MM.1S (cell line): ENCODE data around the gene RNF214.

Experiments used
- DNase-seq: peaks from one replicate; pipeline ENCODE4 v3.0.0-alpha.2; 2015
- H2AFZ ChIP-seq: fragments of 300-600 bp; sonication (generic); 2 replicates; pipeline ENCODE4 v1.6.0; 2016; ENCODE audit warnings: antibody characterized with exemption, low read length
- H3F3A ChIP-seq: fragments of 300-600 bp; sonication (generic); 2 replicates; pipeline ENCODE4 v1.6.1; 2016; ENCODE audit warnings: mild to moderate bottlenecking, antibody characterized with exemption, low read length, moderate library complexity, mixed read lengths; ENCODE audit not compliant: insufficient read depth
- H3K27ac ChIP-seq: fragments of 300-600 bp; sonication (generic); 2 replicates; pipeline ENCODE4 v1.5.1; 2016; ENCODE audit warnings: mild to moderate bottlenecking, low read length
- H3K27me3 ChIP-seq: fragments of 300-600 bp; sonication (generic); replicated peaks from 2 replicates; pipeline ENCODE4 v1.6.0; 2016; ENCODE audit warnings: low read length; ENCODE audit not compliant: insufficient read depth
- H3K36me3 ChIP-seq: fragments of 300-600 bp; sonication (generic); replicated peaks from 2 replicates; pipeline ENCODE4 v1.6.1; 2016; ENCODE audit warnings: mild to moderate bottlenecking, low read length, mixed read lengths; ENCODE audit not compliant: insufficient read depth
- H3K4me1 ChIP-seq: fragments of 300-600 bp; sonication (generic); 2 replicates; pipeline ENCODE4 v1.6.1; 2016; ENCODE audit warnings: low read length, mixed read lengths
- H3K4me2 ChIP-seq: fragments of 300-600 bp; sonication (generic); 2 replicates; pipeline ENCODE4 v1.6.0; 2016; ENCODE audit warnings: low read depth, low read length
- H3K4me3 ChIP-seq: fragments of 300-600 bp; sonication (generic); 2 replicates; pipeline ENCODE4 v1.5.1; 2016; ENCODE audit warnings: low read length, mixed read lengths
- H3K79me2 ChIP-seq: fragments of 300-600 bp; sonication (generic); 2 replicates; pipeline ENCODE4 v1.6.1; 2016; ENCODE audit warnings: mixed run types, low read length, mixed read lengths
- H3K9ac ChIP-seq: fragments of 300-600 bp; sonication (generic); 2 replicates; pipeline ENCODE4 v1.6.1; 2016; ENCODE audit warnings: low read length, mixed read lengths
- H3K9me2 ChIP-seq: fragments of 300-600 bp; sonication (generic); replicated peaks from 2 replicates; pipeline ENCODE4 v1.6.1; 2016; ENCODE audit warnings: mild to moderate bottlenecking, low read length, mixed read lengths; ENCODE audit not compliant: insufficient read depth
- H3K9me3 ChIP-seq: fragments of 300-600 bp; sonication (generic); replicated peaks from 2 replicates; pipeline ENCODE4 v1.6.1; 2016; ENCODE audit warnings: mild to moderate bottlenecking, low read length, mixed read lengths; ENCODE audit not compliant: insufficient read depth
- H4K20me1 ChIP-seq: fragments of 300-600 bp; sonication (generic); 2 replicates; pipeline ENCODE4 v1.6.1; 2016; ENCODE audit warnings: mild to moderate bottlenecking, low read length, moderate library complexity, mixed read lengths; ENCODE audit not compliant: insufficient read depth
- CTCF ChIP-seq: fragments of 300-600 bp; sonication (generic); IDR thresholded peaks from 2 replicates; pipeline ENCODE4 v1.5.1; 2016; ENCODE audit warnings: antibody characterized with exemption, low read length, mixed read lengths
- EZH2 ChIP-seq: fragments of 300-600 bp; sonication (generic); optimal IDR thresholded peaks from 2 replicates; pipeline ENCODE3; 2017; ENCODE audit warnings: low read depth, mild to moderate bottlenecking, antibody characterized with exemption, low read length, mixed read lengths
- EZH2phosphoT487 ChIP-seq: fragments of 300-600 bp; sonication (generic); IDR thresholded peaks from 2 replicates; pipeline ENCODE4 v1.6.1; 2018; ENCODE audit warnings: antibody characterized with exemption, low read length

RNF214 gene

GRCh38 chr11:117303646-117304315 lies 71.3 kb downstream of the RNF214 start:
- H3K4me2 ChIP-seq, result no peak overlapping the region
- H3K4me1 ChIP-seq, result no peaks in the 10 kb centered on the region
- H3K27ac ChIP-seq, result no peak overlapping the region
- no peak for DNase-seq
- H3F3A ChIP-seq, result no peaks in the 10 kb centered on the region
- TF ChIP-seq EZH2 (no peak), EZH2phosphoT487 (no peak), CTCF (no peak)
- H4K20me1 ChIP-seq, result no peaks in the 10 kb centered on the region
- H3K4me3 ChIP-seq, result no peak overlapping the region
- H3K9ac ChIP-seq, result no peak overlapping the region
- no peaks in the 10 kb centered on the region for H3K27me3 ChIP-seq
- H2AFZ ChIP-seq, result no peak overlapping the region
- H3K9me2 ChIP-seq, result no peaks in the 10 kb centered on the region
- no peaks in the 10 kb centered on the region for H3K9me3 ChIP-seq
- H3K79me2 ChIP-seq, result no peaks in the 10 kb centered on the region
- no peaks in the 10 kb centered on the region for H3K36me3 ChIP-seq

- Histone ChIP-seq H3K36me3 (no peaks in the 10 kb centered on the region), H3K9ac (no peak overlapping the region), H4K20me1 (no peaks in the 10 kb centered on the region), H2AFZ (no peak overlapping the region), H3K27ac (no peak overlapping the region), H3K4me3 (no peak overlapping the region), H3K79me2 (no peaks in the 10 kb centered on the region), H3K9me3 (no peaks in the 10 kb centered on the region), H3F3A (no peaks in the 10 kb centered on the region), H3K27me3 (no peaks in the 10 kb centered on the region), H3K4me2 (no peak overlapping the region), H3K4me1 (no peaks in the 10 kb centered on the region), H3K9me2 (no peaks in the 10 kb centered on the region)
- DNase-seq, result no peak
- TF ChIP-seq EZH2phosphoT487 (no peak), CTCF (no peak), EZH2 (no peak)
Observed at GRCh38 chr11:117305145-117305544, 72.7 kb downstream of the RNF214 start.

- TF ChIP-seq EZH2phosphoT487 (no peak), EZH2 (no peak), CTCF (no peak)
- H3K27ac ChIP-seq, result no peak overlapping the region
- H2AFZ ChIP-seq, result no peak overlapping the region
- H3K9me2 ChIP-seq, result no peaks in the 10 kb centered on the region
- H3K27me3 ChIP-seq, result no peaks in the 10 kb centered on the region
- no peak overlapping the region for H3K4me2 ChIP-seq
- no peak overlapping the region for H3K4me3 ChIP-seq
- H4K20me1 ChIP-seq, result no peaks in the 10 kb centered on the region
- no peaks in the 10 kb centered on the region for H3K4me1 ChIP-seq
- no peaks in the 10 kb centered on the region for H3K9me3 ChIP-seq
- no peaks in the 10 kb centered on the region for H3F3A ChIP-seq
- no peak for DNase-seq
- H3K9ac ChIP-seq, result no peak overlapping the region
- H3K36me3 ChIP-seq, result no peaks in the 10 kb centered on the region
- H3K79me2 ChIP-seq, result no peaks in the 10 kb centered on the region
Observed at GRCh38 chr11:117309310-117309709, 76.8 kb downstream of the RNF214 start.
